Smooth muscle cell (in vitro differentiated cells): ENCODE data around the gene DNASE1L3. TPM values are rescaled to one million over a fixed set of nuclear protein-coding genes. Genes with fewer than 3 reads are reported as not detected.

ENCODE experiments used
- DNase-seq: peaks from one replicate; lab custom pipeline; 2025; ENCODE audit not compliant: unreplicated experiment; lab: John Stamatoyannopoulos, UW
- H2AFZ ChIP-seq: fragments of 200-600 bp; sonication (generic); 2 replicates; pipeline ENCODE4 v1.6.0; 2016; ENCODE audit warnings: antibody characterized with exemption, low read depth, mild to moderate bottlenecking
- H3F3A ChIP-seq: fragments of 200-600 bp; sonication (generic); 2 replicates; pipeline ENCODE4 v1.6.0; 2017; ENCODE audit warnings: antibody characterized with exemption, low read depth
- H3K27ac ChIP-seq: fragments of 200-600 bp; sonication (generic); 2 replicates; pipeline ENCODE4 v1.5.1; 2016; ENCODE audit warnings: low read depth, mild to moderate bottlenecking
- H3K27me3 ChIP-seq: fragments of 200-600 bp; sonication (generic); 2 replicates; pipeline ENCODE4 v1.6.1; 2016; ENCODE audit warnings: low read depth, mild to moderate bottlenecking
- H3K36me3 ChIP-seq: fragments of 200-600 bp; sonication (generic); 2 replicates; pipeline ENCODE4 v1.5.1; 2016; ENCODE audit warnings: low read depth
- H3K4me1 ChIP-seq: fragments of 200-600 bp; sonication (generic); 2 replicates; pipeline ENCODE4 v1.5.1; 2016; ENCODE audit warnings: low read depth
- H3K4me2 ChIP-seq: fragments of 200-600 bp; sonication (generic); 2 replicates; pipeline ENCODE4 v1.6.0; 2016; ENCODE audit warnings: mild to moderate bottlenecking
- H3K4me3 ChIP-seq: fragments of 200-600 bp; sonication (generic); 2 replicates; pipeline ENCODE4 v1.5.1; 2016; ENCODE audit warnings: mild to moderate bottlenecking
- H3K79me2 ChIP-seq: fragments of 200-600 bp; sonication (generic); 2 replicates; pipeline ENCODE4 v1.6.0; 2016; ENCODE audit warnings: low read depth, mild to moderate bottlenecking
- H3K9ac ChIP-seq: fragments of 200-600 bp; sonication (generic); 2 replicates; pipeline ENCODE4 v1.6.0; 2016; ENCODE audit warnings: low read depth
- H3K9me3 ChIP-seq: fragments of 200-600 bp; sonication (generic); replicated peaks from 2 replicates; pipeline ENCODE4 v1.5.1; 2016; ENCODE audit warnings: low read depth
- H4K20me1 ChIP-seq: fragments of 200-600 bp; sonication (generic); 2 replicates; pipeline ENCODE4 v1.6.0; 2016; ENCODE audit warnings: low read depth
- WGBS: methylation state at CpG from one replicate; pipeline ENCODE4 v1.1.7; 2016; ENCODE audit warnings: low lambda C conversion rate; 5-methylcytosine and 5-hydroxymethylcytosine counted together
- polyA plus RNA-seq: library from polyadenylated mRNA; unstranded; fragments of >200 nt; fragmentation: Nextera tagmentation; extraction: Ambion mirVana; gene quantifications from 2 replicates; pipeline ENCODE4 v1.2.1, GENCODE V29; 2016
- total RNA-seq: library from RNA; depleted of rRNA; stranded (reverse); fragments of >200 nt; gene quantifications from 2 replicates; pipeline ENCODE4 v1.2.3, GENCODE V29; 2014
- TF ChIP-seq, protein P1 (sequence below): fragments of 200-600 bp; sonication (generic); IDR thresholded peaks from 2 replicates; pipeline ENCODE4 v1.5.1; 2017; ENCODE audit warnings: borderline replicate concordance, mild to moderate bottlenecking, antibody characterized with exemption; ENCODE audit not compliant: insufficient read depth, poor library complexity, severe bottlenecking

DNASE1L3 gene
- total and polyA plus RNA-seq, 2 experiments from 2014 or later, result 2.0 TPM; not detected in 1

DNA sequence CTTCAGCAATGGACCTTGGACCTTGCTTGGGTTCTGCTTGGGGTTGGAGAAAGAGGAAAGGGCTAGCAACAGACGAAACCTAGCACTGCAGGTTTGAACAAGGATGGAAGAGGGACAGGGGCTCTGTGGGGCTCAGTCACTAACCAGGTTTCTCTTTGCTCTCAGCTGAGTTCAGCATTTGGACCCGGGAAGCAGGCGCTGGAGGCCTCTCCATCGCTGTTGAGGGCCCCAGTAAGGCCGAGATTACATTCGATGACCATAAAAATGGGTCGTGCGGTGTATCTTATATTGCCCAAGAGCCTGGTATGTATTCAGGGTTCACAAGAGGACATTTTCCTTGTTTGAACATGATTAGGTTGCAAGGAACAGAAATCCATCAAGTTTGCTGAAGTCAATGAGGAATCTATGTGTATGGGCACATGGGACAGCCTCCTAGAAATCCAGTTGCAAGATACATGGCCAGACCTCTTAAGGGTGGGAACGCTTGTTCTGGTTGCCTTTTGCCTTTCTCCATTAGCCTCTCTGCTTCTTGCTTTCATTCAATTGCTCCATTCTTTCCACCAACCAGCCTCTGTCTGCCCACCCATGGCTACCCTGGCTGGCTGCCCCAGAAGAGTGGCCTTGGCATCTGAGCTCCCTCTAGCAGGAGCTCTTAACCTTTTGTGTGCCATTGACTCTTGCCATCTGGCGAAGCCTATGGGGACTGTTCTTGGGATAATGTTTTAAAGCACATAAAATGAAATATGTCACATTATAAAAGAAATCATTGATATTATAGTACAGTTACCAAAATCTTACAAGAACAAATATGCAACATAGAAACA, 55.9 kb downstream of the DNASE1L3 start:
- H3K9ac ChIP-seq, result no peak overlapping the region
- H2AFZ ChIP-seq, result no peak overlapping the region
- 98% methylated on average over 10 of the region's 10 CpGs for WGBS
- TF ChIP-seq, protein P1, sequence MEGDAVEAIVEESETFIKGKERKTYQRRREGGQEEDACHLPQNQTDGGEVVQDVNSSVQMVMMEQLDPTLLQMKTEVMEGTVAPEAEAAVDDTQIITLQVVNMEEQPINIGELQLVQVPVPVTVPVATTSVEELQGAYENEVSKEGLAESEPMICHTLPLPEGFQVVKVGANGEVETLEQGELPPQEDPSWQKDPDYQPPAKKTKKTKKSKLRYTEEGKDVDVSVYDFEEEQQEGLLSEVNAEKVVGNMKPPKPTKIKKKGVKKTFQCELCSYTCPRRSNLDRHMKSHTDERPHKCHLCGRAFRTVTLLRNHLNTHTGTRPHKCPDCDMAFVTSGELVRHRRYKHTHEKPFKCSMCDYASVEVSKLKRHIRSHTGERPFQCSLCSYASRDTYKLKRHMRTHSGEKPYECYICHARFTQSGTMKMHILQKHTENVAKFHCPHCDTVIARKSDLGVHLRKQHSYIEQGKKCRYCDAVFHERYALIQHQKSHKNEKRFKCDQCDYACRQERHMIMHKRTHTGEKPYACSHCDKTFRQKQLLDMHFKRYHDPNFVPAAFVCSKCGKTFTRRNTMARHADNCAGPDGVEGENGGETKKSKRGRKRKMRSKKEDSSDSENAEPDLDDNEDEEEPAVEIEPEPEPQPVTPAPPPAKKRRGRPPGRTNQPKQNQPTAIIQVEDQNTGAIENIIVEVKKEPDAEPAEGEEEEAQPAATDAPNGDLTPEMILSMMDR, result no peak
- H4K20me1 ChIP-seq, result peaks cover 16% of the 10 kb centered on the region
- H3K36me3 ChIP-seq, result peaks cover 33% of the 10 kb centered on the region
- H3K9me3 ChIP-seq, result no peaks in the 10 kb centered on the region
- no peaks in the 10 kb centered on the region for H3K79me2 ChIP-seq
- H3K27ac ChIP-seq, result no peak overlapping the region
- no peak overlapping the region for H3K4me3 ChIP-seq
- H3K4me2 ChIP-seq, result no peak overlapping the region
- H3K4me1 ChIP-seq, result no peaks in the 10 kb centered on the region
- H3F3A ChIP-seq, result peaks cover 5% of the 10 kb centered on the region
- no peak for DNase-seq
- no peaks in the 10 kb centered on the region for H3K27me3 ChIP-seq

DNA sequence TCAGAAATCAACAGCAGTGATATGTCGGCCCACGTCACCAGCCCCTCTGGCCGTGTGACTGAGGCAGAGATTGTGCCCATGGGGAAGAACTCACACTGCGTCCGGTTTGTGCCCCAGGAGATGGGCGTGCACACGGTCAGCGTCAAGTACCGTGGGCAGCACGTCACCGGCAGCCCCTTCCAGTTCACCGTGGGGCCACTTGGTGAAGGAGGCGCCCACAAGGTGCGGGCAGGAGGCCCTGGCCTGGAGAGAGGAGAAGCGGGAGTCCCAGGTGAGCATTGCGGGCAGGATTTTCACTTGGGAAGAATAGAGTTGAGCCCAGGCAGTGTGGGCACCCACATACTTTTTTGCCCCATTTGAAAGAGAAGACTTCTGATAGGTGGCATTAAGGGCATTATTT, 57.4 kb downstream of the DNASE1L3 start:
- Histone ChIP-seq H3K4me2 (no peak overlapping the region), H4K20me1 (peaks cover 16% of the 10 kb centered on the region), H2AFZ (no peak overlapping the region), H3K4me1 (no peaks in the 10 kb centered on the region), H3F3A (peaks cover 5% of the 10 kb centered on the region), H3K27me3 (no peaks in the 10 kb centered on the region), H3K27ac (no peak overlapping the region), H3K9me3 (no peaks in the 10 kb centered on the region), H3K9ac (no peak overlapping the region), H3K79me2 (no peaks in the 10 kb centered on the region), H3K36me3 (peaks cover 43% of the 10 kb centered on the region), H3K4me3 (no peak overlapping the region)
- TF ChIP-seq, protein P1, result no peak
- WGBS, result 98% methylated on average over 16 of the region's 16 CpGs
- DNase-seq, result no peak

GRCh38 chr3:58152225-58153015, 58.4 kb downstream of the DNASE1L3 start:
- H3K79me2 ChIP-seq, result no peaks in the 10 kb centered on the region
- TF ChIP-seq, protein P1, result no peak
- H4K20me1 ChIP-seq, result peaks cover 16% of the 10 kb centered on the region
- peaks cover 47% of the 10 kb centered on the region for H3K36me3 ChIP-seq
- H2AFZ ChIP-seq, result no peak overlapping the region
- H3K4me3 ChIP-seq, result no peak overlapping the region
- no peak overlapping the region for H3K9ac ChIP-seq
- peaks cover 5% of the 10 kb centered on the region for H3F3A ChIP-seq
- H3K4me2 ChIP-seq, result no peak overlapping the region
- DNase-seq, result no peak
- H3K4me1 ChIP-seq, result no peaks in the 10 kb centered on the region
- H3K27ac ChIP-seq, result no peak overlapping the region
- WGBS, result 95% methylated on average over 17 of the region's 17 CpGs
- H3K27me3 ChIP-seq, result no peaks in the 10 kb centered on the region
- no peaks in the 10 kb centered on the region for H3K9me3 ChIP-seq
